Endothelial cell of umbilical vein (primary cell): ENCODE data around the gene HDGFL2. TPM values are rescaled to one million over a fixed set of nuclear protein-coding genes. Genes with fewer than 3 reads are reported as not detected.

Experiments
- BruUV-seq: library from RNA; stranded (reverse); fragments of 400-500 nt; replicated peaks from 2 replicates; lab custom pipeline; 2021; lab: Mats Ljungman, UMichigan
- CTCF ChIA-PET: fragments of 300-600, 350-600 bp; sonication (Branson Sonifier 250); formaldehyde crosslinking; loops from one replicate; lab custom pipeline; 2021; ENCODE audit warnings: antibody characterized with exemption, inconsistent platforms; lab: Charles Lee
- POLR2A ChIA-PET: fragments of 300-600, 350-600 bp; sonication (Branson Sonifier 250); formaldehyde crosslinking; loops from one replicate; lab custom pipeline; 2021; ENCODE audit warnings: antibody characterized with exemption, inconsistent platforms; lab: Charles Lee
- DNase-seq: peaks from one replicate; pipeline ENCODE4 v3.0.0-alpha.2; 2011; ENCODE audit warnings: low read depth, low spot score
- FAIRE-seq: peaks from 2 replicates; lab custom pipeline; 2011; peaks lifted over from hg19 to GRCh38; lab: Jason Lieb, UNC
- H2AFZ ChIP-seq: 2 replicates; pipeline ENCODE4 v1.6.0; 2012; ENCODE audit warnings: low read depth, low read length, control low read depth, inconsistent platforms
- H3K27ac ChIP-seq: 2 replicates; pipeline ENCODE4 v1.5.1; 2011; ENCODE audit warnings: low read depth, mild to moderate bottlenecking, control low read depth, low read length, moderate library complexity; ENCODE audit not compliant: insufficient read depth
- H3K27me3 ChIP-seq, 2 experiments: 2 replicates each; pipeline versions ENCODE4 v1.6.0 to v1.6.1; 2011; ENCODE audit warnings: low read length in 2 of 2, mixed read lengths in 1 of 2; ENCODE audit not compliant: control insufficient read depth in 2 of 2, insufficient read depth in 2 of 2
- H3K36me3 ChIP-seq, 2 experiments: 2 replicates in 1 of 2; 3 replicates in 1 of 2; pipeline ENCODE4 v1.5.1; 2011; ENCODE audit warnings: low read length in 2 of 2, mild to moderate bottlenecking in 1 of 2, moderate library complexity in 1 of 2; ENCODE audit not compliant: control insufficient read depth in 2 of 2, insufficient read depth in 2 of 2; ENCODE audit errors: extremely low read depth in 1 of 2
- H3K4me1 ChIP-seq: 3 replicates; pipeline ENCODE4 v1.5.1; 2011; ENCODE audit warnings: mild to moderate bottlenecking, low read length; ENCODE audit not compliant: control insufficient read depth, insufficient read depth; ENCODE audit errors: extremely low read depth
- H3K4me2 ChIP-seq: 2 replicates; pipeline ENCODE4 v1.6.1; 2011; ENCODE audit warnings: low read length, control low read depth, mixed read lengths; ENCODE audit not compliant: insufficient read depth
- H3K4me3 ChIP-seq, 3 experiments: fragments of 200-600 bp in 1 of 3; sonication (generic), shearing (Covaris generic) in 1 of 3; replicated peaks in 1 of 3; 2 replicates each; pipeline ENCODE4 v1.5.1; 2011 to 2016; ENCODE audit warnings: control low read depth in 3 of 3, low read length in 3 of 3, mild to moderate bottlenecking in 2 of 3, inconsistent platforms in 1 of 3, low read depth in 1 of 3, moderate library complexity in 1 of 3; ENCODE audit not compliant: insufficient read depth in 1 of 3
- H3K79me2 ChIP-seq: 2 replicates; pipeline ENCODE4 v1.6.0; 2012; ENCODE audit warnings: low read length, inconsistent platforms; ENCODE audit not compliant: control insufficient read depth, insufficient read depth
- H3K9ac ChIP-seq: replicated peaks from 2 replicates; pipeline ENCODE3; 2011; ENCODE audit warnings: low read length, control low read depth; ENCODE audit not compliant: insufficient read depth; ENCODE audit errors: extremely low read depth
- H3K9me1 ChIP-seq: replicated peaks from 3 replicates; pipeline ENCODE4 v1.6.0; 2011; ENCODE audit warnings: mild to moderate bottlenecking, low read length; ENCODE audit not compliant: control insufficient read depth, insufficient read depth; ENCODE audit errors: extremely low read depth
- H3K9me3 ChIP-seq: replicated peaks from 2 replicates; pipeline ENCODE4 v1.5.1; 2012; ENCODE audit warnings: low read length, inconsistent platforms; ENCODE audit not compliant: control insufficient read depth, insufficient read depth
- H4K20me1 ChIP-seq: replicated peaks from 2 replicates; pipeline ENCODE3; 2011; ENCODE audit warnings: mild to moderate bottlenecking, low read length; ENCODE audit not compliant: control insufficient read depth, insufficient read depth; ENCODE audit errors: extremely low read depth
- EZH2 ChIP-seq: IDR thresholded peaks from 2 replicates; pipeline ENCODE4 v1.6.1; 2012; ENCODE audit warnings: borderline replicate concordance, low read depth, mild to moderate bottlenecking, moderate library complexity, low read length, inconsistent platforms; ENCODE audit not compliant: severe bottlenecking
- FOS ChIP-seq: IDR thresholded peaks from 2 replicates; pipeline ENCODE4 v1.6.1; 2011; ENCODE audit warnings: mild to moderate bottlenecking, low read length, moderate library complexity, borderline replicate concordance; ENCODE audit not compliant: insufficient read depth
- JUN ChIP-seq: IDR thresholded peaks from 2 replicates; pipeline ENCODE4 v1.6.1; 2011; ENCODE audit warnings: borderline replicate concordance, low read depth; ENCODE audit not compliant: insufficient read length, insufficient read depth
- MYC ChIP-seq: IDR thresholded peaks from one replicate; pipeline ENCODE4 v1.6.1; 2011; ENCODE audit warnings: mild to moderate bottlenecking, low read depth, low read length
- POLR2A ChIP-seq: IDR thresholded peaks from 2 replicates; pipeline ENCODE4 v1.6.1; 2012; ENCODE audit warnings: low read depth, mild to moderate bottlenecking, control low read depth, low read length
- dilution Hi-C: fragments of 300-500 bp; cut with MboI; formaldehyde crosslinking; loops from one replicate; pipeline ENCODE4 v1.15.0; 2019; ENCODE audit warnings: low sequenced_read_pairs; ENCODE audit not compliant: extremely low pct_ligation_motif_present
- intact Hi-C: fragments of 100-400 bp; cut with micrococcal nuclease; formaldehyde crosslinking; loops from one replicate; pipeline ENCODE4 v1.10.0; 2022
- polyA plus RNA-seq, 4 experiments: library from polyadenylated mRNA; depleted of rRNA in 3 of 4; stranded (reverse) in 3 of 4; unstranded in 1 of 4; fragments of >200 nt; gene quantifications; 2 replicates each; pipeline versions ENCODE4 v1.2.1 to v1.2.3, GENCODE V29; 2011 to 2012; ENCODE audit warnings: missing spikeins in 1 of 4
- total RNA-seq: library from RNA; stranded (reverse); gene quantifications from 2 replicates; pipeline ENCODE4 v1.2.3, GENCODE V29; 2021
- TF ChIP-seq, protein P1 (sequence below): IDR thresholded peaks from 2 replicates; pipeline ENCODE4 v1.6.1; 2011; ENCODE audit not compliant: insufficient read depth, insufficient read length

The HDGFL2 gene
- total and polyA plus RNA-seq, 2 donors (not counting 3 experiments of a cell fraction or from before 2014, with no cell fraction given) = 39.1 to 79.6 TPM

GRCh38 chr19:4477034-4477801 is 5.1 kb downstream of the HDGFL2 start:
- peaks cover 9 to 24% of the 10 kb centered on the region in 2 experiments for H3K36me3 ChIP-seq
- no peak overlapping the region for H2AFZ ChIP-seq
- H3K79me2 ChIP-seq = peaks cover 27% of the 10 kb centered on the region
- no TSS peak for BruUV-seq
- H3K4me1 ChIP-seq = peaks cover 12% of the 10 kb centered on the region
- intact Hi-C loops = no loop called here
- ChIA-PET POLR2A (no interaction called here), CTCF (interaction anchor here (0.8 to 1.2 kb wide), 3 partner anchors 14 to 210 kb away, joined by 3 to 4 read pairs (median 3); no protein-coding TSS in a partner anchor)
- no peaks in the 10 kb centered on the region for H3K9me3 ChIP-seq
- no peak overlapping the region for H3K4me2 ChIP-seq
- no peak overlapping the region for H3K4me3 ChIP-seq
- H3K27me3 ChIP-seq = no peaks in the 10 kb centered on the region
- DNase-seq = no peak
- no peak for FAIRE-seq
- TF ChIP-seq POLR2A (no peak), MYC (no peak), EZH2 (no peak), FOS (no peak), JUN (no peak)
- TF ChIP-seq, protein P1, sequence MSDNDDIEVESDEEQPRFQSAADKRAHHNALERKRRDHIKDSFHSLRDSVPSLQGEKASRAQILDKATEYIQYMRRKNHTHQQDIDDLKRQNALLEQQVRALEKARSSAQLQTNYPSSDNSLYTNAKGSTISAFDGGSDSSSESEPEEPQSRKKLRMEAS = no peak
- no peak overlapping the region for H3K27ac ChIP-seq
- no peaks in the 10 kb centered on the region for H3K9me1 ChIP-seq
- H4K20me1 ChIP-seq = no peaks in the 10 kb centered on the region
- dilution Hi-C loops = no loop called here
- no peak overlapping the region for H3K9ac ChIP-seq
